ENCODE measurements around the gene KLHL6. TPM values are rescaled to one million over a fixed set of nuclear protein-coding genes. Genes with fewer than 3 reads are reported as not detected.

The KLHL6 gene
- total and polyA plus RNA-seq, 8 donors = 0.58 to 5.7 (median 1.5) TPM

DNA sequence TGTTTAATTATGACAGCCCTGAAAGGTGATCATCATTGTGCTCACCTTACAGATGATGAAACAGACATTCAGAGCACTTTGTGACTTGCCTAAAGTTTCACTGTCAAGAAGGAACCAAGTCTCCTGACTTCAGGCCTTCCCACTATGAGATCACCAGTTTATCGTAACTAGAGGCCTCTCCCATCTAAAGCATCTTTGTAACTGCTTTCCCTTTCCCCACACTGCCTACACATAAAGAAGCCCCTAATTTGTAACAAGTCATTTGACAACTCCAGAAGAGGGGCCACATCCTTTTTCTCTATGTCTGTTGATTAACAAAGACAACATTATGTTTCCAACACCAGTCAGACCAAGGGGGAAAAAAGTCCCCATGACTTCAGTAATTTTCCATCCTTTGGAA is 1.1 kb downstream of the KLHL6 start:
- 64 to 84% (median 70%) methylated on average over 1 of the region's 1 CpG for WGBS, 5 donors
- Histone ChIP-seq H3K4me1 (peaks cover 0 to 19% (median 0%) of the 10 kb centered on the region in 4 donors), H3K27ac (peak overlapping the region in 3 of 5 donors; percentile 61 to 79 (median 78)), H3K36me3 (no peaks in the 10 kb centered on the region), H3K27me3 (no peaks in the 10 kb centered on the region), H3K9me3 (no peaks in the 10 kb centered on the region), H3K4me3 (peak overlapping the region in 3 of 4 donors; percentile 29 to 37 (median 35))
- DNase-seq = peak in 1 of 2 donors; percentile 47
- TF ChIP-seq CTCF (IDR thresholded peaks at IDR 0.05) = no peak
- no peak for TF ChIP-seq POLR2A (IDR thresholded peaks at IDR 0.05)
- no peak for TF ChIP-seq POLR2AphosphoS5 (IDR thresholded peaks at IDR 0.05)
- no peak for TF ChIP-seq EP300 (IDR thresholded peaks at IDR 0.05)
- intact Hi-C loops (cut with DNase I; ENCODE audit: low total_unique reads) = no loop called here

DNA sequence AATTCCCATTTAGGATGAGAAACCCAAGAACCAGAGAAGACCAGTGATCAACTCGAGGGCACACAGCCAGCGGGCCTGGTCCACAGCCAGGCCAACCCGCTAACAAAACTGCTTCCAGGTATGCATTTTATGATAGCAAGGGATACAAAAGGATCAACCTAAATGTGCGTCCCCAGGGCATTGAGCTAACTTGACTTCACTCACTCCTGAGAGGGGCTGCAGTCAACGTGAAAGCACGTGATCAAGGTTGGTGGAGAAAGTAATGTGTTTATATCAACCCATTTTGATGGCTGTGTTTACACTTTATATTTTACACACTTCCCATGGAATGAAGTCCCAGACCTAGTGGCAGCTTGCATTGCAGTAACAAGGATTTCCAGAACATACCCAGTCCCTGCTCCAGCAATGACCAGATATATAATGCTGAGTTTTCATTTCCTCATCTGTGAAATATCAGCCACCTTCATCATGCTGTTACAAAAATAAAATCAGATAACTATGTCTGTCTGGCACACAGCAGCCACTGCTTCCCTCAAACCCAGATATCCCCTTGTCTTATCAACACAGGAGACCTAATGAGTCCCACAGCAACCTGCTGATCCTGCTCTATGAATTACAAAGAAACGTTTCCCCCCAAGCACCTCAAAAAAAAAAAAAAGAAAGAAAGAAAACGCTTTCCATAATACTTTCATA is 2.0 kb downstream of the KLHL6 start:
- Histone ChIP-seq H3K4me1 (peaks cover 0 to 19% (median under 1%) of the 10 kb centered on the region in 4 donors), H3K36me3 (no peaks in the 10 kb centered on the region), H3K27ac (peak overlapping the region in 3 of 5 donors; percentile 0 to 79 (median 78)), H3K27me3 (no peaks in the 10 kb centered on the region), H3K4me3 (peak overlapping the region in 2 of 4 donors; percentile 7 to 37), H3K9me3 (no peaks in the 10 kb centered on the region)
- DNase-seq = no peak
- WGBS, 5 donors = 33 to 50% (median 41%) methylated on average over 8 of the region's 8 CpGs
- intact Hi-C loops (cut with DNase I; ENCODE audit: low total_unique reads) = no loop called here
- TF ChIP-seq POLR2A (IDR thresholded peaks at IDR 0.05) (no peak), CTCF (IDR thresholded peaks at IDR 0.05) (no peak), POLR2AphosphoS5 (IDR thresholded peaks at IDR 0.05) (no peak), EP300 (IDR thresholded peaks at IDR 0.05) (no peak)

DNA sequence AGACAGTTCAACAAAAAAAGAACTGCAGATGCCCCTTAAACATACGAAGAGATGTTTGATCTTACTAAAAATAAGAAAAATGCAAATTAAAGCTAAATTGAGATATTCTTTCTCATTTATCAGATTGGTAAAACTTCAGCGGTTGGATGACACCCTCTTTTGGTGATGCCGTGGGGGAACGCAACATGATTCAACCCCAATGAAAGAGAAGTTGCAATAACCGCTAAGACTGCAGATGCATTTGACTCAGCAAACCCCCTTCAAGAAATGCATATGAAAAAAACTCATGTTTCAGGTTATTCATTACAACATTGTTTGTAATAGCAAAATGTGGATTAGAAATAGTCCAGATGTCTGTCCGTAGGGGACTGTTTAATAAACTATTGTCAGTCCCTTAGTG is 3.6 kb downstream of the KLHL6 start:
- Histone ChIP-seq H3K36me3 (no peaks in the 10 kb centered on the region), H3K27me3 (no peaks in the 10 kb centered on the region), H3K4me1 (peaks cover 0 to 25% (median 5%) of the 10 kb centered on the region in 4 donors), H3K9me3 (no peaks in the 10 kb centered on the region), H3K27ac (no peak overlapping the region), H3K4me3 (no peak overlapping the region)
- TF ChIP-seq POLR2AphosphoS5 (IDR thresholded peaks at IDR 0.05) = no peak
- TF ChIP-seq POLR2A (IDR thresholded peaks at IDR 0.05) = no peak
- TF ChIP-seq EP300 (IDR thresholded peaks at IDR 0.05) = no peak
- no peak for TF ChIP-seq CTCF (IDR thresholded peaks at IDR 0.05)
- 72 to 83% (median 78%) methylated on average over 6 of the region's 6 CpGs for WGBS, 5 donors
- DNase-seq = no peak
- intact Hi-C loops (cut with DNase I; ENCODE audit: low total_unique reads) = no loop called here

- intact Hi-C loops (cut with DNase I; ENCODE audit: low total_unique reads) = no loop called here
- DNase-seq = peak in 1 of 2 donors; percentile 78
- WGBS, 5 donors = 34 to 61% (median 44%) methylated on average over 2 of the region's 2 CpGs
- no peaks in the 10 kb centered on the region for H3K9me3 ChIP-seq
- H3K4me1 ChIP-seq = peaks cover 0 to 25% (median 5%) of the 10 kb centered on the region in 4 donors
- H3K36me3 ChIP-seq = no peaks in the 10 kb centered on the region
- H3K4me3 ChIP-seq = no peak overlapping the region
- TF ChIP-seq EP300 (IDR thresholded peaks at IDR 0.05) (no peak), CTCF (IDR thresholded peaks at IDR 0.05) (no peak)
- peak overlapping the region in 1 of 5 donors; percentile 18 for H3K27ac ChIP-seq
- no peaks in the 10 kb centered on the region for H3K27me3 ChIP-seq
Observed at GRCh38 chr3:183548262-183548769, 7.2 kb downstream of the KLHL6 start.

Data from stomach (tissue), 9 donors.